PC-9 (cell line): ENCODE measurements around the gene MATK. TPM values are rescaled to one million over a fixed set of nuclear protein-coding genes. Genes with fewer than 3 reads are reported as not detected.

Experiments
- BruUV-seq: library from RNA; stranded (reverse); fragments of 400-500 nt; replicated peaks from 2 replicates; lab custom pipeline; 2021; lab: Mats Ljungman, UMichigan
- CTCF ChIA-PET: fragments of 300-600 bp; sonication (Branson Sonifier 250); formaldehyde crosslinking; loops from one replicate; lab custom pipeline; 2022; ENCODE audit warnings: antibody characterized with exemption; lab: Charles Lee
- POLR2A ChIA-PET: fragments of 300-600 bp; sonication (Branson Sonifier 250); formaldehyde crosslinking; loops from one replicate; lab custom pipeline; 2022; ENCODE audit warnings: antibody characterized with exemption; ENCODE audit not compliant: unreplicated experiment; lab: Charles Lee
- DNase-seq, 2 experiments: peaks; one replicate each; pipeline versions ENCODE4 v3.0.0 to v3.0.0-alpha.2; 2015 to 2022; ENCODE audit warnings: mixed read lengths in 1 of 2
- H2AFZ ChIP-seq: fragments of 200-600 bp; sonication (generic); 2 replicates; pipeline ENCODE4 v1.8.1; 2017; ENCODE audit warnings: antibody characterized with exemption
- H3F3A ChIP-seq: fragments of 200-600 bp; sonication (generic); 2 replicates; pipeline ENCODE4 v1.8.1; 2017; ENCODE audit warnings: antibody characterized with exemption, mild to moderate bottlenecking, low read depth; ENCODE audit not compliant: insufficient read depth
- H3K27ac ChIP-seq: fragments of 200-600 bp; sonication (generic); 2 replicates; pipeline ENCODE4 v1.6.1; 2016; ENCODE audit warnings: mixed run types
- H3K27me3 ChIP-seq: fragments of 200-600 bp; sonication (generic); 2 replicates; pipeline ENCODE4 v1.6.1; 2016; ENCODE audit warnings: low read depth, mixed run types; ENCODE audit not compliant: insufficient read depth
- H3K36me3 ChIP-seq: fragments of 200-600 bp; sonication (generic); 2 replicates; pipeline ENCODE4 v1.6.1; 2016; ENCODE audit warnings: low read depth, mixed run types
- H3K4me1 ChIP-seq: fragments of 200-600 bp; sonication (generic); replicated peaks from 2 replicates; pipeline ENCODE4 v1.6.1; 2016; ENCODE audit warnings: mixed run types; ENCODE audit not compliant: insufficient read depth
- H3K4me2 ChIP-seq: fragments of 200-600 bp; sonication (generic); 2 replicates; pipeline ENCODE4 v1.6.1; 2017; ENCODE audit warnings: mixed run types
- H3K4me3 ChIP-seq: fragments of 200-600 bp; sonication (generic); 2 replicates; pipeline ENCODE4 v1.6.1; 2016; ENCODE audit warnings: mixed run types
- H3K79me2 ChIP-seq: fragments of 200-600 bp; sonication (generic); 2 replicates; pipeline ENCODE4 v1.6.1; 2017; ENCODE audit warnings: low read depth, mixed run types
- H3K9me2 ChIP-seq: fragments of 200-600 bp; sonication (generic); 2 replicates; pipeline ENCODE4 v1.8.1; 2017; ENCODE audit warnings: mild to moderate bottlenecking; ENCODE audit not compliant: insufficient read depth
- H3K9me3 ChIP-seq: fragments of 200-600 bp; sonication (generic); 2 replicates; pipeline ENCODE4 v1.8.1; 2016; ENCODE audit warnings: low read depth; ENCODE audit not compliant: insufficient read depth
- H4K20me1 ChIP-seq: fragments of 200-600 bp; sonication (generic); 2 replicates; pipeline ENCODE4 v1.8.1; 2017; ENCODE audit not compliant: insufficient read depth
- EZH2 ChIP-seq: fragments of 200-600 bp; sonication (generic); IDR thresholded peaks from 2 replicates; pipeline ENCODE4 v1.8.0; 2017; ENCODE audit warnings: antibody characterized with exemption, low read depth
- intact Hi-C: fragments of 100-400 bp; cut with micrococcal nuclease; formaldehyde crosslinking; loops from one replicate; pipeline ENCODE4 v1.10.0; 2022; ENCODE audit not compliant: unreplicated experiment
- total RNA-seq: library from RNA; stranded (reverse); gene quantifications from 2 replicates; pipeline ENCODE4 v1.2.3, GENCODE V29; 2021
- TF ChIP-seq, protein P1 (sequence below): fragments of 200-600 bp; sonication (generic); conservative IDR thresholded peaks from 2 replicates; pipeline ENCODE4 v1.6.1; 2017; ENCODE audit warnings: mixed run types, antibody characterized with exemption, mild to moderate bottlenecking, moderate library complexity

The MATK gene
- total RNA-seq, 1 experiment from 2014 or later = not detected

DNA sequence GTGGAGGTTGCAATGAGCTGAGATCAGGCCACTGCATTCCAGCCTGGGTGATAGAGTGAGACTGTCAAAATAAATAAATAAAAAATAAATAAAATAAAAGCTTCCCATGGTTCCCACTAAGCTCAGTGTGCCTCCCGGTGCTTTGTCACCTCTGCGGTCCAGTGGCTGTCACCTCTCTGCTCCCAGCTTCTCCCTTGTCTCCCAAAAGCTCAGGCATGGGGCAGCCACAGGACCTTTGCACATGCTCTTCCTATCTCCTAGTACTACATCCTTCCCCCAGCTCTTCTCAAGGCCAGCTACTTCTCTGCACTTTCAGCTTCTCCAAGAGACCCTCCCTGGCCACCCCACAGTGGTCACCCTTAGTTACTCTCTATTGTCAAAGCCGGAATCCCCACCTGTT, 7.6 kb upstream of the MATK start:
- Histone ChIP-seq H2AFZ (no peak overlapping the region), H3K4me1 (no peaks in the 10 kb centered on the region), H3K27me3 (peaks cover 8% of the 10 kb centered on the region; the same call in 1 of the 2 replicates), H3K4me3 (no peak overlapping the region), H3K9me2 (no peaks in the 10 kb centered on the region), H3K27ac (no peak overlapping the region), H3K4me2 (no peak overlapping the region), H3K79me2 (no peaks in the 10 kb centered on the region), H4K20me1 (no peaks in the 10 kb centered on the region), H3K36me3 (no peaks in the 10 kb centered on the region), H3K9me3 (no peaks in the 10 kb centered on the region), H3F3A (no peaks in the 10 kb centered on the region)
- TF ChIP-seq, protein P1, sequence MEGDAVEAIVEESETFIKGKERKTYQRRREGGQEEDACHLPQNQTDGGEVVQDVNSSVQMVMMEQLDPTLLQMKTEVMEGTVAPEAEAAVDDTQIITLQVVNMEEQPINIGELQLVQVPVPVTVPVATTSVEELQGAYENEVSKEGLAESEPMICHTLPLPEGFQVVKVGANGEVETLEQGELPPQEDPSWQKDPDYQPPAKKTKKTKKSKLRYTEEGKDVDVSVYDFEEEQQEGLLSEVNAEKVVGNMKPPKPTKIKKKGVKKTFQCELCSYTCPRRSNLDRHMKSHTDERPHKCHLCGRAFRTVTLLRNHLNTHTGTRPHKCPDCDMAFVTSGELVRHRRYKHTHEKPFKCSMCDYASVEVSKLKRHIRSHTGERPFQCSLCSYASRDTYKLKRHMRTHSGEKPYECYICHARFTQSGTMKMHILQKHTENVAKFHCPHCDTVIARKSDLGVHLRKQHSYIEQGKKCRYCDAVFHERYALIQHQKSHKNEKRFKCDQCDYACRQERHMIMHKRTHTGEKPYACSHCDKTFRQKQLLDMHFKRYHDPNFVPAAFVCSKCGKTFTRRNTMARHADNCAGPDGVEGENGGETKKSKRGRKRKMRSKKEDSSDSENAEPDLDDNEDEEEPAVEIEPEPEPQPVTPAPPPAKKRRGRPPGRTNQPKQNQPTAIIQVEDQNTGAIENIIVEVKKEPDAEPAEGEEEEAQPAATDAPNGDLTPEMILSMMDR = no peak
- no peak for TF ChIP-seq EZH2
- DNase-seq = no peak
- ChIA-PET CTCF (no interaction called here), POLR2A (no interaction called here)
- BruUV-seq = no TSS peak
- intact Hi-C loops = no loop called here

DNA sequence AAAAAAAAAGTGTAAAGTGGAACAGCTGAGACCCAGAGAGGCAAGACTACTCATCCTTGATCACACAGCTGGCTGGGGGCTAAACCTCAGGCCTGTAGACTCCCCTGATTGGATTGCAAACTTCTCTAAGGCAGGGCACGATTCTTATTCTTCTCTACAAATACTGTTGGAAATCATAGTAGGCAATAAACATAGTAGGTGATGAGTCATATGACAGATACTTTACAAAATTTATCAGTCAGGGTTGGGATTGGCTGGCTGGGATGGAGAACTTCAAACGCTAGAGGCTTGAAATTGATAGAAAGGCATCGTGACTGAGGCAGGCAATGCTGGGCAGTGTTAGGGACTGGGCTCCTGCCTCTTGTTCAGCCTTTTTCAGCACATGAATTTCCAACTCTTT, 5.9 kb upstream of the MATK start:
- no peaks in the 10 kb centered on the region for H3K9me3 ChIP-seq
- no peak overlapping the region for H2AFZ ChIP-seq
- peaks cover 8% of the 10 kb centered on the region; the same call in 1 of the 2 replicates for H3K27me3 ChIP-seq
- H3K79me2 ChIP-seq = no peaks in the 10 kb centered on the region
- no peak overlapping the region for H3K4me2 ChIP-seq
- no peaks in the 10 kb centered on the region for H3K36me3 ChIP-seq
- H3K4me3 ChIP-seq = no peak overlapping the region
- H4K20me1 ChIP-seq = no peaks in the 10 kb centered on the region
- DNase-seq = no peak
- H3K27ac ChIP-seq = no peak overlapping the region
- ChIA-PET CTCF (no interaction called here), POLR2A (no interaction called here)
- intact Hi-C loops = no loop called here
- no peaks in the 10 kb centered on the region for H3K9me2 ChIP-seq
- TF ChIP-seq, protein P1 = no peak
- no peak for TF ChIP-seq EZH2
- H3K4me1 ChIP-seq = no peaks in the 10 kb centered on the region
- H3F3A ChIP-seq = no peaks in the 10 kb centered on the region
- no TSS peak for BruUV-seq

DNA sequence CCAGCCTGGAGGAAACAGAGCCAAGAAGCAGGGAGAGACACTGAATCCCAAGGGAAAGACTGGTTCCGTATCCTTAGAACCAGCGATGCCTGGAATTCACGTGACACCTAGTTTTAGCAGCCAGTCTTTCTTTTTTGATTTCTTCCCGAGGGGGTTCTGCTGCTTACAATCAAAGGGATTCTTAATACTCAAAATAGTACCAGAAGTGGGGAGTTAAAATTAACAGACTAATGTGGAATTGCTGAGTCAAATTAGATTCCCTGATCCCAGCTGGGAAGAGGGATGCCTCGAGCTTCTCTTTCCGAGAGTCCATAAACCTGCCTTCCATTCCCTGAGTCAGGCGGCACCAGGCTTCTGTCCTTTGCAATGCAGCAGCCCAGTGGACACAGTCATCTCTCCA, 4.8 kb upstream of the MATK start:
- TF ChIP-seq, protein P1 = no peak
- no peak for TF ChIP-seq EZH2
- no peak for DNase-seq
- no TSS peak for BruUV-seq
- ChIA-PET POLR2A (no interaction called here), CTCF (no interaction called here)
- no peaks in the 10 kb centered on the region for H4K20me1 ChIP-seq
- no peak overlapping the region for H3K4me3 ChIP-seq
- H2AFZ ChIP-seq = no peak overlapping the region
- intact Hi-C loops = no loop called here
- no peaks in the 10 kb centered on the region for H3K4me1 ChIP-seq
- peaks cover 8% of the 10 kb centered on the region; the same call in 1 of the 2 replicates for H3K27me3 ChIP-seq
- no peaks in the 10 kb centered on the region for H3K36me3 ChIP-seq
- no peaks in the 10 kb centered on the region for H3K9me2 ChIP-seq
- no peaks in the 10 kb centered on the region for H3F3A ChIP-seq
- H3K9me3 ChIP-seq = no peaks in the 10 kb centered on the region
- no peak overlapping the region for H3K27ac ChIP-seq
- no peak overlapping the region for H3K4me2 ChIP-seq
- no peaks in the 10 kb centered on the region for H3K79me2 ChIP-seq
